Measurements from ENCODE around the gene HDGF.

- TF ChIP-seq SRF (CRISPR knock-in tag; IDR thresholded peaks at IDR 0.05) (no peak), YY1 (IDR thresholded peaks at IDR 0.05; ENCODE audit: borderline replicate concordance in 1 of 3, control insufficient read depth in 1 of 3, extremely low read depth in 1 of 3, insufficient read depth in 3 of 3, insufficient read length in 1 of 3, insufficient replicate concordance in 2 of 3, low read depth in 1 of 3, low read length in 2 of 3) (no peak), CBX5 (IDR thresholded peaks at IDR 0.05; ENCODE audit: borderline replicate concordance, low read depth) (no peak), JUND (IDR thresholded peaks at IDR 0.05; ENCODE audit: borderline replicate concordance, low read depth, low read length) (no peak), JUND (tag; IDR thresholded peaks at IDR 0.05; ENCODE audit: borderline replicate concordance, low read depth, low read length) (no peak), DACH1 (IDR thresholded peaks at IDR 0.05; ENCODE audit: partially characterized antibody) (no peak), EP300 (IDR thresholded peaks at IDR 0.05; ENCODE audit: low read length) (no peak), RBM34 (IDR thresholded peaks at IDR 0.05; ENCODE audit: borderline replicate concordance, insufficient read depth, low read length) (no peak), ZEB2 (IDR thresholded peaks at IDR 0.05) (no peak), NEUROD1 (IDR thresholded peaks at IDR 0.05; ENCODE audit: borderline replicate concordance, low read depth, low read length, partially characterized antibody) (no peak), POLR2A (conservative IDR thresholded peaks at IDR 0.05) (no peak), POLR2AphosphoS5 (IDR thresholded peaks at IDR 0.05; ENCODE audit: control insufficient read depth, insufficient read depth, low read depth, low read length) (no peak)
Measured at GRCh38 chr1:156696755-156697154, 54.7 kb downstream of the HDGF start.

All from K562 (cell line).